ENCODE measurements around the gene TCOF1.

DNA sequence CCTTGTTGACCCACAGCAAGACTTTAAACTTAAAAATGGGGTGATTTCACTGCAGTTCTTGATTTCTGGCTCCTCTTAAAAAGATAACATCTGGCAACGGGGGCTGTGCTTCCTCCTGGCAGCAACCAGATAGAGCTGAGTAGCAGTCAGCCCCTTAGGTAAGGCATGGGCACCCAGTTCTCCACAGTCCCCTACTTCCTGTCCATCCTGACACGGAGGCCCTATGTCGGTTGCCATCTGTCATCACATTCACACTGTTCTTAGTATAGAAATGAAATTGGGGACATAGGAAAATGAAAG lies 43.5 kb downstream of the TCOF1 start:
- TF ChIP-seq PPARA (CRISPR knock-in tag; IDR thresholded peaks at IDR 0.05; ENCODE audit: borderline replicate concordance) (no peak), ZFP3 (CRISPR knock-in tag; IDR thresholded peaks at IDR 0.05) (no peak)
- TF ChIP-seq, protein P1, sequence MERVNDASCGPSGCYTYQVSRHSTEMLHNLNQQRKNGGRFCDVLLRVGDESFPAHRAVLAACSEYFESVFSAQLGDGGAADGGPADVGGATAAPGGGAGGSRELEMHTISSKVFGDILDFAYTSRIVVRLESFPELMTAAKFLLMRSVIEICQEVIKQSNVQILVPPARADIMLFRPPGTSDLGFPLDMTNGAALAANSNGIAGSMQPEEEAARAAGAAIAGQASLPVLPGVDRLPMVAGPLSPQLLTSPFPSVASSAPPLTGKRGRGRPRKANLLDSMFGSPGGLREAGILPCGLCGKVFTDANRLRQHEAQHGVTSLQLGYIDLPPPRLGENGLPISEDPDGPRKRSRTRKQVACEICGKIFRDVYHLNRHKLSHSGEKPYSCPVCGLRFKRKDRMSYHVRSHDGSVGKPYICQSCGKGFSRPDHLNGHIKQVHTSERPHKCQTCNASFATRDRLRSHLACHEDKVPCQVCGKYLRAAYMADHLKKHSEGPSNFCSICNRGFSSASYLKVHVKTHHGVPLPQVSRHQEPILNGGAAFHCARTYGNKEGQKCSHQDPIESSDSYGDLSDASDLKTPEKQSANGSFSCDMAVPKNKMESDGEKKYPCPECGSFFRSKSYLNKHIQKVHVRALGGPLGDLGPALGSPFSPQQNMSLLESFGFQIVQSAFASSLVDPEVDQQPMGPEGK (CRISPR knock-in tag; IDR thresholded peaks at IDR 0.05; ENCODE audit: borderline replicate concordance), result no peak
